Thoracic aorta (tissue), 2 donors: Measurements from ENCODE around the gene FEM1A. TPM values are rescaled to one million over a fixed set of nuclear protein-coding genes. Genes with fewer than 3 reads are reported as not detected.

Experiments
- ATAC-seq: fragments of 150-250 bp; one replicate; pipeline ENCODE4 v1.8.0; 2017; ENCODE audit warnings: low read depth; ENCODE audit not compliant: insufficient number of reproducible peaks, low FRiP score
- DNase-seq: peaks from one replicate; pipeline ENCODE4 v3.0.0-alpha.2; 2020; ENCODE audit warnings: low spot score
- H3K27ac ChIP-seq, 2 donors: fragments of 200-600 bp; sonication (generic); 1 replicate in 1 of 2; 2 replicates in 1 of 2; pipeline ENCODE4 v1.5.1; 2016; ENCODE audit warnings: mild to moderate bottlenecking in 2 of 2, moderate library complexity in 2 of 2
- H3K27me3 ChIP-seq: fragments of 200-600 bp; sonication (generic); replicated peaks from 2 replicates; pipeline ENCODE4 v1.6.0; 2016; ENCODE audit warnings: mild to moderate bottlenecking; ENCODE audit not compliant: insufficient read depth
- H3K36me3 ChIP-seq: fragments of 200-600 bp; sonication (generic); one replicate; pipeline ENCODE4 v1.5.1; 2016
- H3K4me1 ChIP-seq, 2 donors: fragments of 200-600 bp; sonication (generic); 1 replicate in 1 of 2; 2 replicates in 1 of 2; pipeline versions ENCODE4 v1.5.1 to v1.6.0; 2016; ENCODE audit warnings: low read depth in 2 of 2, mild to moderate bottlenecking in 1 of 2; ENCODE audit not compliant: control insufficient read depth in 1 of 2
- H3K4me3 ChIP-seq: fragments of 200-600 bp; sonication (generic); 2 replicates; pipeline ENCODE4 v1.5.1; 2016; ENCODE audit warnings: mild to moderate bottlenecking
- H3K9me3 ChIP-seq: fragments of 200-600 bp; sonication (generic); 2 replicates; pipeline ENCODE4 v1.5.1; 2016
- total RNA-seq, 2 donors: library from RNA; depleted of rRNA; stranded (reverse); fragments of >200 nt; gene quantifications; one replicate each; pipeline versions ENCODE4 v1.1.0 to v1.2.3, GENCODE V29; 2016
- TF ChIP-seq, protein P1 (sequence below): fragments of 200-600 bp; sonication (generic); IDR thresholded peaks from one replicate; pipeline ENCODE4 v1.5.1; 2019; ENCODE audit warnings: antibody characterized with exemption

FEM1A gene
- total RNA-seq, 2 donors from 2014 or later: 15.7 to 17.1 TPM

DNA sequence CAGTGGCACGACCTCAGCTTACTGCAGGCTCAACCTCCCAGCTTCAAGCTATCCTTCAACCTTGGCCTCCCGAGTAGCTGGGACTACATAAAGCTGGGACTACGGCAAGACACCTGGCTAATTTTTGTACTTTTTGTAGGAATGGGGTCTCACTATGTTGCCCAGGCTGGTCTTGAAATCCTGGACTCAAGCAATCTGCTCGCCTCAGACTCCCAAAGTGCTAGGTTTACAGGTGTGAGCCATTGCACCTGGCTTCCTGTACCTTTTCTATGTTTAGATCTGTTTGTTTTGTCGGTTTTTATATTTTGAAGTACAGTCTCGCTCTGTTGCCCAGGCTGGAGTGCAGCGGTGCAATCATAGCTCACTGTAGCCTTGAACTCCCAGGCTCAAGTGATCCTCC lies 57.5 kb downstream of the FEM1A start:
- no peaks in the 10 kb centered on the region for H3K27me3 ChIP-seq
- H3K27ac ChIP-seq: no peak overlapping the region
- peaks cover 4 to 12% of the 10 kb centered on the region in 2 donors for H3K4me1 ChIP-seq
- H3K4me3 ChIP-seq: no peak overlapping the region
- H3K9me3 ChIP-seq: no peaks in the 10 kb centered on the region
- no peak for DNase-seq
- ATAC-seq: no peak
- H3K36me3 ChIP-seq: peaks cover 27% of the 10 kb centered on the region
- TF ChIP-seq, protein P1, sequence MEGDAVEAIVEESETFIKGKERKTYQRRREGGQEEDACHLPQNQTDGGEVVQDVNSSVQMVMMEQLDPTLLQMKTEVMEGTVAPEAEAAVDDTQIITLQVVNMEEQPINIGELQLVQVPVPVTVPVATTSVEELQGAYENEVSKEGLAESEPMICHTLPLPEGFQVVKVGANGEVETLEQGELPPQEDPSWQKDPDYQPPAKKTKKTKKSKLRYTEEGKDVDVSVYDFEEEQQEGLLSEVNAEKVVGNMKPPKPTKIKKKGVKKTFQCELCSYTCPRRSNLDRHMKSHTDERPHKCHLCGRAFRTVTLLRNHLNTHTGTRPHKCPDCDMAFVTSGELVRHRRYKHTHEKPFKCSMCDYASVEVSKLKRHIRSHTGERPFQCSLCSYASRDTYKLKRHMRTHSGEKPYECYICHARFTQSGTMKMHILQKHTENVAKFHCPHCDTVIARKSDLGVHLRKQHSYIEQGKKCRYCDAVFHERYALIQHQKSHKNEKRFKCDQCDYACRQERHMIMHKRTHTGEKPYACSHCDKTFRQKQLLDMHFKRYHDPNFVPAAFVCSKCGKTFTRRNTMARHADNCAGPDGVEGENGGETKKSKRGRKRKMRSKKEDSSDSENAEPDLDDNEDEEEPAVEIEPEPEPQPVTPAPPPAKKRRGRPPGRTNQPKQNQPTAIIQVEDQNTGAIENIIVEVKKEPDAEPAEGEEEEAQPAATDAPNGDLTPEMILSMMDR: no peak

Other genes with a start within 250 kb of the FEM1A start
- gene SEMA6B, start 232.1 kb upstream of the FEM1A start, total RNA-seq: 10 to 100 TPM in 1 of 2 donors, 1 to 10 TPM in 1; 3.4 to 17.4 TPM
- gene TNFAIP8L1, start 152.2 kb upstream of the FEM1A start, total RNA-seq: 1 to 10 TPM; 4.2 to 4.3 TPM
- gene MYDGF, start 121.4 kb upstream of the FEM1A start, total RNA-seq: 10 to 100 TPM; 59.3 to 72.9 TPM
- 10 to 100 TPM; 67.9 to 73.8 TPM for gene DPP9, start 67.9 kb upstream of the FEM1A start, total RNA-seq
- gene TICAM1, start 40.0 kb downstream of the FEM1A start, total RNA-seq: 10 to 100 TPM; 10.0 to 14.0 TPM
- 10 to 100 TPM; 41.7 to 51.6 TPM for gene PLIN3, start 75.9 kb downstream of the FEM1A start, total RNA-seq
- gene ARRDC5, start 111.2 kb downstream of the FEM1A start, total RNA-seq: 1 to 10 TPM in 1 of 2 donors, under 1 TPM in 1; 0.49 to 3.1 TPM
- 1 to 10 TPM; 1.6 to 2.2 TPM for gene UHRF1, start 117.8 kb downstream of the FEM1A start, total RNA-seq
- gene KDM4B, start 177.4 kb downstream of the FEM1A start, total RNA-seq: 10 to 100 TPM; 49.1 to 54.0 TPM